SU-DHL-6 (cell line): ENCODE data around the gene MIGA2.

Experiments used
- CTCF ChIP-seq: fragments of 200-600 bp; sonication (generic); IDR thresholded peaks from one replicate; pipeline ENCODE4 v1.5.1; 2017; ENCODE audit warnings: antibody characterized with exemption, mild to moderate bottlenecking, low read length, moderate library complexity; ENCODE audit not compliant: insufficient read depth, poor library complexity, severe bottlenecking
- EZH2phosphoT487 ChIP-seq: fragments of 200-600 bp; sonication (generic), shearing (Covaris generic); conservative IDR thresholded peaks from 2 replicates; pipeline ENCODE4 v1.6.1; 2018; ENCODE audit warnings: mild to moderate bottlenecking, antibody characterized with exemption, low read length, moderate library complexity, mixed read lengths

DNA sequence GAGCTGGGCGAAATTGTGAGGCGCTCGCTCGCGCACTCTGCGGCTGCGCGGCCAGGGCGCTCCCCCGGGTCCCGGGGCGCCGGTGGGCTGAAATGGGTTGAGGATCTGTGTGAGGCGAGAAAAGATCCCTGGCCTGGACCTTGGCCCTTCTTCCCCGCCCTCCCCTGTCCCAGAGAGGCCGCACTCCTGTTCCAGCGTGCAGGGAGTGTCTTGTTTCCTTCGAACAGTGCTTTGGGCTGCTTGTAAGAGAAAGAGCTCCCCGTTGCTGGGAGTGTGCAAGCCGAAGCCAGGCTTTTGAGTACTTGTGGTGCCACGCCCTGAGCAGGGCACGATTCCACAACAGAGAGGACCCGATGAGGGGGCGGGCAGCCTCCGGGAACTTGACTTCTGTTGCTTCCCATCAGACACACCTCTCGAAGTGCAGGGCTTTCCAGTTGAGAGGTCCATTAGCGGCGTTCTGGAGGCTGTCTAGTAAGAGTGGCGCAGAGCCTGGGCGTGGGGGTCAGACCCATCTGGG, 45.0 kb downstream of the MIGA2 start:
- TF ChIP-seq CTCF (no peak), EZH2phosphoT487 (no peak)
